Measurements from ENCODE around the gene LCTL.
"Not testable (repeated sequence)": the region's sequence is repeated elsewhere in the genome, so short reads cannot be mapped to it uniquely, and the experiment has no call there.

The LCTL gene

GRCh38 chr15:66591322-66591862, 25.6 kb upstream of the LCTL start:
- no peak for DNase-seq (ENCODE audit: low read depth in 2 of 2)

DNA sequence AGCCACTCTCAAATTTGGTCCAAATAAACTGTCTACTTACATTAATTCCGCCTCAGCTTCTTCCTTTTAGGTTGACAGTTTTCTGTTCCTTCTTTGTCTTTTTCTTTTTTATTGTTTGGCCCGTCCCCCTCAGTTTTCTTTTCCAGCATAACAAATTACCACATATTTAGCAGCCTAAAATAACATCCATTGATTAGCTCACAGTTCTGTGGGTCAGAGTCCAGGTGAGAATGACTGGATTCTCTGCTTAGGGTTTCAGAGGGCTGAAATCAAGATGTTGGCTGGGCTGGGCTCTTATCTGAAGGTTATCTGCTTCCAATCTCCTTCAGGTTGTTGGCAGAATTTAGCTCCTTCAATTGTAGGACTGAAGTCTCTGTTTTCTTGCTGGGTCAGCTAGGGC, 24.6 kb upstream of the LCTL start:
- no peak for DNase-seq (ENCODE audit: low read depth in 2 of 2)

- not testable (repeated sequence) for DNase-seq (ENCODE audit: low read depth in 2 of 2)
These were observed 23.6 kb upstream of the LCTL start for GRCh38 chr15:66589429-66589828.

GRCh38 chr15:66588971-66589370, 23.2 kb upstream of the LCTL start:
- no peak for DNase-seq (ENCODE audit: low read depth in 2 of 2)

GRCh38 chr15:66588537-66588936, 22.7 kb upstream of the LCTL start:
- no peak for DNase-seq (ENCODE audit: low read depth in 2 of 2)

GRCh38 chr15:66587749-66588148, 22.0 kb upstream of the LCTL start:
- no peak for DNase-seq (ENCODE audit: low read depth in 2 of 2)

GRCh38 chr15:66587020-66587419, 21.2 kb upstream of the LCTL start:
- DNase-seq (ENCODE audit: low read depth in 2 of 2) = no peak

- no peak for DNase-seq (ENCODE audit: low read depth in 2 of 2)
These were observed 20.6 kb upstream of the LCTL start for GRCh38 chr15:66586155-66586976.

GRCh38 chr15:66581972-66582537, 16.3 kb upstream of the LCTL start:
- DNase-seq (ENCODE audit: low read depth in 2 of 2) = no peak

- no peak for DNase-seq (ENCODE audit: low read depth in 2 of 2)
These were observed 14.8 kb upstream of the LCTL start for GRCh38 chr15:66580643-66581042.

DNA sequence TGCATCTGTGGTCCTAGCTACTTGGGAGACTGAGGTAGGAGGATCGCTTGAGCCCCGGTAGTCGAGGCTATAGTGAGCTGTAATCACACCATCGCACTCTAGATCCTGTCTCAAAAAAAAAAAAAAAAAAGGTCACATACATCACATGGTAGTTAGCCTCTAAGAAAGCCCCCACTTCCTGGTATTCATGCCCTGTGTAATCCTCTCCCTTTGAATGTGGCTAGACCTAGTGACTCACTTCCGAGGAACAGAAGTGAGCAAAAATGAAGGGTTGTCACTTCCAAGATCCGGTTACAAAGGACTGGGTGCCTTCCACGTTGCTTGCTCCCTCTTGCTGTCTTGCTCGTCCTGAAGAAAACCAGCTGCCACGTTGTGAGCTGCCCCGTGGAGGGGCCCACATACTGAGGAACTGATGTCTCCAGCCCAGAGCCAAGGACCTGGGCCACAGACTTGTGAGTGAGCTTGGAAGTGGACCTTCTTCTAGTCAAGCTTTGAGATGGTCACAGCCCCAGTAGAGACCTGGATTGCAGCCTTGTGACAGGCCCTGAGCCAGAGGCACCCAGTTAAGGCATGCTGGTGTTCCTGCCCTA, 12.6 kb upstream of the LCTL start:
- DNase-seq (ENCODE audit: low read depth in 2 of 2) = no peak

DNA sequence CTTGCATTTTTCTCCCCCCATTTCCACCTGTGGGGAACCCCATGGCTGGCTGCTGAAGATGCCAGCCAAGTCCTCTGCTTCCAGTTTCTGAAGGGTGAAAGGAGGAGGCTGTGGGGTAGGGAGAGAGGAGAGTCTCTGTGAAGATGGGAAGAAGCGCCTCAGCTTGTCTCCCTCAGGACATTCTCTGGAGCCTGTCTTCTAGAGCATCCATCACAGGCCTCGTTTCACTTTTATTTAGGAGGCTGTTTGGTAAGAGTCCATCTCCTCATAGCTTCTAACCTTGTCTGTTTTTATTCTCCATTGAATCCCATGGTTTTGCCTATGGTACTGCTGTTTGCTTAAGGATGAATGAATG, 8.8 kb upstream of the LCTL start:
- no peak for DNase-seq (ENCODE audit: low read depth in 2 of 2)

DNA sequence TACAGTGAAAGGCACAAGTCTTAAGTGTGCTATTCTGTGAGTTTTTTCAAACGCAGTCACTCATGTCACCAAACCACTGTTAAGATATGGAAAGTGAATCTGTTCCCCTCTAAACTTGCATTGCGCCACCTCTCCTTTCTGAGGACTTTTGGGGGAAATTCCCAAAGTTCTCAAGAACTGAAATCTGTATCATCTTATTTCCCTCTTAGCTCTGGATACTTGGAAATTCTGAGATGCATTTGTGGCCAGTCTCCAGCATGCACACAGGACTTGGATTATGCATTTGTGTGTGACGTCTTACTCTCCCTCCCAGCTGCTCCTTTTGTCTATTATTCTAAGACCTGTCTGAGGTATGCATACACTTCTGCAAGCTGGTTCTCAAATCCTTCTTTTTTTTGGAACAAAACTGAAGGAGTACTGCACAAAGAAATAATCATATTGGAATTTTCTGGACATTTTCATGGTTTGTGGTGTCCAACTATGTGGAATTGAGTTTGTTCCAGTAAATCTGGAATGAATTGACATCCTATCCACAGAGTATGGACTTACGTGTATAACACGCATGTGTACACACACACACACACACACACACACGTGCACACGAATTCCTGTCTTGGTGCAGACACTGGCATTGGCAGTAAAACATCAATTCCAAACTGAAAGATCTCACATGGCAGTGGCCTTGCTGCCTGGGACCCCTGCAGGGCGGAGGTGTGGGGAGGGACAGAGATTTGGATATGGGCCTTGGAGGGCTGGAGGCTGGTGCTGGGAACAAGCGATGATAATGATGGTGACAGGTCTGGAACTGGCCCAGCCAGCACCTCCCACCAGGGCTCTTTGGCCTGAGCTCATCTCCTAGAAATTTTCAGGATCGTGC, 8.2 kb upstream of the LCTL start:
- no peak for DNase-seq (ENCODE audit: low read depth in 2 of 2)

DNA sequence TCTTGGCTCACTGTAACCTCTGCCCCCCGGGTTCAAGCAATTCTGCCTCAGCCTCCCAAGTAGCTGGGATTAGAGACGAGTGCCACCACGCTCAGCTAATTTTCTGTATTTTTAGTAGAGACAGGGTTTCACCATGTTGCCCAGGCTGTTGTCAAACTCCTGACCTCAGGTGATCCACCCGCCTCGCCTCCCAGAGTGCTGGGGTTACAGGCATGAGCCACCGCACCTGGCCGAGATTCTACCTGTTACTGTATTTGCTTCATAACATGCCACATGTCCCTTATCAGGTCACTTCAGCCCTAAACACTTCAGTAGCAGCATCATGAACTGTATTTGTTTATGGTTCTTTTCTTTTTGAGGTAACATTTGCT, 7.5 kb upstream of the LCTL start:
- DNase-seq (ENCODE audit: low read depth in 2 of 2) = no peak

GRCh38 chr15:66572146-66572545, 6.3 kb upstream of the LCTL start:
- DNase-seq (ENCODE audit: low read depth in 2 of 2) = no peak

- DNase-seq (ENCODE audit: low read depth in 2 of 2) = no peak
These were observed 5.2 kb upstream of the LCTL start for GRCh38 chr15:66570842-66571478.

DNA sequence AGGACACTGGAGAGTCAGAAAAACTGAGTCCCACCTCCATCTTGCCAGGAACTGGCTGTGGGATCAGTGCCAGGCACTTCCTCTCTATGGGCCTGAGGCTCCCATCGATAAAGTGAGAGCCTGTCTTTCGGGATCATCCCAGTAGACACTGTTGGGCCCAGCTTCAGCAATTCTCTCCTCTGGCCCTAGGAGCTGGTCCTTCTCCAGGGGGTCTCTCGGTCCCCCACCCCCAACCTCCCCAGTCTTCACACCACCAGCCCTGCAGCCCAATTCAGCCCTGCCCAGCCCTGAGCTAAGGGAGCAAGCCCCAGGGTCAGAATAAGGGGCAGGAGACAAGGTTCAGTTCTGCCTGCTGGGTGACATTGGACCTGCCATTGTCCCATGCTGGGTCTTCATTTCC, 4.5 kb upstream of the LCTL start:
- no peak for DNase-seq (ENCODE audit: low read depth in 2 of 2)

DNA sequence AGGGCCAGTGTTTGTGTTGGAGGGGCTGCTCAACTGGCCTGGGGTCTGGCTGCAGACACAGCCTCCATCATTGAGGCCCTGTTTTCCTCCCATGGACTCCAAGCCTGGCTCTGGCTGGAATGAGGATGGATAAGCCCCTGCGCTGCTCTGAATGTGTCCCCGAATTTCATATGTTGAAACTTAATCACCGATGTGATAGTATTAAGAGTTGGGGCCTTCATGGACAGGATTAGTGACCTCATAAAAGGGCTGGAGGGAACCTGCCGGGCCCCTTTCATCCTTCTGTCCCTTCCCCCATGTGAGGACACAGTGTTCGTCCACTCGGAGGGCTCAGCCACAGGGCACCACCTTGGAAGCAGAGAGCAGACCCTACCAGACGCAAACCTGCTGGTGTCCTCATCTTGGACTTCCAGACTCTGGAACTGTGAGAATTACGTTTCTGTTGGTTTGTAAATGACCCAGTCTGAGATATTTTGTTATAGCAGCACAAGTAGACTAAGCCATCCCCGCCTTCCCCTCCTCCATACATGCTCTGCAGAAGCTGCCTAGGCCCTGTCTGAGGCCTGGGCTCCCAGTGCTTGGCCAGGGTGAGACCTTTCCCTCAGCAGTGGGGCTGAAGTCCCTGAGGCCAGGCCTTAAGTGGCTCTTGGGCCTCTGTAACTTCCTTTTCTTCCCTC, 3.8 kb upstream of the LCTL start:
- no peak for DNase-seq (ENCODE audit: low read depth in 2 of 2)

DNA sequence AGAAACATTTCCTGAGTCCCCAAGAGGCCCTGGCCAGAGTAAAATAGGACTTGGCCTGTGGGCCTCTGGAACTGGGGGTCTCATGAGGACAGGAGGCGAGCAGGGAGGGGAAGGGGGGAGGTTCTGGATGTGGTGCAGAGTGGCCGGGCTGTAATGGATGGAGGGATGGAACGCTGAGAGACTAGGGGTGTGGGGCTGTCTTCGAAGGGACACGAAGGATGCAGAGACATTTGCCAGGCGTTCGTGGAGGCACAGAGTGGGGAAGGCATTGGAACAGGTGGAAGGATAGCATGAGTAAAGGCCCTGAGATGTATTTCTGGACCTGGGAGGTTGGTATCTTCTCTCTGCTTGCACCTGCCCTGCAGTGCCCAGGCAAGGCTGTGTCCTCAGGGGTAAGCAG, 2.1 kb upstream of the LCTL start:
- DNase-seq (ENCODE audit: low read depth in 2 of 2) = no peak

GRCh38 chr15:66566963-66567531, 1.2 kb upstream of the LCTL start:
- peak in 1 of 2 donors; percentile 6 for DNase-seq (ENCODE audit: low read depth in 2 of 2)

DNA sequence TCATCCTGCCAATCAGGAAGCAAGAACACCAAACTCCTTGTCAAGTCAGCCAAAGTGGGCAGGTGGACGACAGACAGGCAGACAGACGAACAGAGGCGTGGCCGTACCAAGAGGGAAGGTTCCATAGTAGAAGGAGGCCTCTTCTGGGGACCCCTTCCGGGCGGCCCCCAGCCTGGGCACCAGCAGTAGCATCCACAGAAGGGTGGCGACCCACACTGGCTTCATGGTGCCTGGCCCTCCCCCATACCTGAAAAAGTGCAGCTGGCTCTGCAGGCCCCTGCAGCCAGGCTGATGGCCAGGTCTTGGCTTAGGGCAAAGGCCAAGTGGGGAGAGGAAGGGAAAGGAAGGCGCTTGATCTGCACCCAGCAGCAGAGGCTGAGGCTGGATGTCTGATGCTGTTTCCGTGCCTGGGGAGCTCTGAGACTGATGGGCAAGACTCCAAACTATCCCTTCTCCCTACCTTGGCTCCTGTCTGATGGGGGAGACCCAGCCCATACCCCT, 607 bp downstream of the LCTL start:
- DNase-seq (ENCODE audit: low read depth in 2 of 2) = no peak

All from stimulated activated CD8-positive, alpha-beta memory T cell treated with anti-CD3 and anti-CD28 coated beads, Interleukin-7, amount 100 ng/mL, for 4 hours (primary cell).